Upper lobe of left lung (tissue), 6 donors: Measurements from ENCODE around the gene CDHR2. TPM values are rescaled to one million over a fixed set of nuclear protein-coding genes. Genes with fewer than 3 reads are reported as not detected.

Source experiments
- ATAC-seq, 2 donors: fragments of 200-7000 bp; cut with Tn5 transposase; one replicate each; pipeline ENCODE4 v1.9.1; 2022; ENCODE audit warnings: mild to moderate bottlenecking in 2 of 2, moderate library complexity in 2 of 2; ENCODE audit not compliant: low FRiP score in 2 of 2
- DNase-seq, 2 donors: peaks; one replicate each; pipeline ENCODE4 v3.0.0-alpha.2; 2019 to 2020
- H3K27ac ChIP-seq, 4 donors: fragments of 200-600 bp; sonication (generic); one replicate each; pipeline ENCODE4 v1.5.1; 2016 to 2019
- H3K27me3 ChIP-seq, 4 donors: fragments of 200-600 bp; sonication (generic); one replicate each; pipeline ENCODE4 v1.5.1; 2017 to 2019
- H3K36me3 ChIP-seq, 4 donors: fragments of 200-600 bp; sonication (generic); one replicate each; pipeline ENCODE4 v1.5.1; 2016 to 2019
- H3K4me1 ChIP-seq, 4 donors: fragments of 200-600 bp; sonication (generic); one replicate each; pipeline ENCODE4 v1.5.1; 2018 to 2019
- H3K4me3 ChIP-seq, 4 donors: fragments of 200-600 bp; sonication (generic); one replicate each; pipeline ENCODE4 v1.5.1; 2017 to 2019; ENCODE audit warnings: mild to moderate bottlenecking in 2 of 4, moderate library complexity in 1 of 4
- H3K9me3 ChIP-seq, 4 donors: fragments of 200-600 bp; sonication (generic); one replicate each; pipeline ENCODE4 v1.5.1; 2018 to 2019
- EP300 ChIP-seq, 4 donors: sonication (generic); formaldehyde crosslinking; IDR thresholded peaks; one replicate each; pipeline ENCODE4 v1.5.1; 2017; ENCODE audit warnings: antibody characterized with exemption in 4 of 4, control low read depth in 2 of 4
- POLR2A ChIP-seq, 4 donors: fragments of 450-650 bp; IDR thresholded peaks; one replicate each; pipeline ENCODE4 v1.5.1; 2016 to 2017; ENCODE audit warnings: antibody characterized with exemption in 4 of 4, mild to moderate bottlenecking in 2 of 4
- POLR2AphosphoS5 ChIP-seq, 2 donors: sonication (generic); formaldehyde crosslinking; IDR thresholded peaks; one replicate each; pipeline ENCODE4 v1.5.1; 2017; ENCODE audit warnings: antibody characterized with exemption in 2 of 2
- WGBS, 2 donors: methylation state at CpG; one replicate each; pipeline ENCODE4 v1.1.5; 2017 to 2018; 5-methylcytosine and 5-hydroxymethylcytosine counted together
- total RNA-seq, 6 donors: library from RNA; depleted of rRNA in 4 of 6; stranded (reverse); fragments of >200 nt in 4 of 6; gene quantifications; one replicate each; pipeline versions ENCODE4 v1.1.0 to v1.2.1, GENCODE V29; 2016 to 2021
- TF ChIP-seq, protein P1 (sequence below), 6 experiments: fragments of 450-650 bp in 4 of 6; fragments of 200-600 bp in 2 of 6; sonication (generic) in 2 of 6; IDR thresholded peaks; one replicate each; pipeline ENCODE4 v1.5.1; 2016 to 2019; ENCODE audit warnings: antibody characterized with exemption in 6 of 6
- donor health status: DM: no; HTN: no; CAD: no; lungs with moderate emphysema.
- donor health status: DM: no; HTN: yes; CAD: no; lungs with severe emphysema.

Gene CDHR2
- total RNA-seq, 6 donors from 2014 or later, result 0.30 to 0.34 TPM; not detected in 4

DNA sequence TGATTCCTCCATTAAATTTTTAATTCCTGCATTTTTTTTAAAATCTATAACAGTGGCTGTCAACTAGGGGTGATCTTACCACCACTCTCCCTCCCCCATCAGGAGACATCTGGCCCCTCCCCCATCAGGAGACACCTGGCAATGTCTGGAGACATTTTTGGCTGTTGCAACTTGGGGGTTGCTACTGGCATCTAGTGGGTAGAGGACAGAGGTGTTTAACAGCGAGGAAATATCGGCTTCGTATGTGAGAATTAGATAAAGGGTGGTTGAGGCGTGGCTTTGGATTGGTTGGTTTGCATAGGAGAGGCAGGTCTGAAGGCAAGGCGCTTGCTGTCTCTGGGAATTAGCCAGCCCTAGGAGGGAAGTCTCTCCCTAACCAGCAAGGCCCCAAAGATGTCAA, 10.5 kb downstream of the CDHR2 start:
- no peak overlapping the region for H3K27ac ChIP-seq

DNA sequence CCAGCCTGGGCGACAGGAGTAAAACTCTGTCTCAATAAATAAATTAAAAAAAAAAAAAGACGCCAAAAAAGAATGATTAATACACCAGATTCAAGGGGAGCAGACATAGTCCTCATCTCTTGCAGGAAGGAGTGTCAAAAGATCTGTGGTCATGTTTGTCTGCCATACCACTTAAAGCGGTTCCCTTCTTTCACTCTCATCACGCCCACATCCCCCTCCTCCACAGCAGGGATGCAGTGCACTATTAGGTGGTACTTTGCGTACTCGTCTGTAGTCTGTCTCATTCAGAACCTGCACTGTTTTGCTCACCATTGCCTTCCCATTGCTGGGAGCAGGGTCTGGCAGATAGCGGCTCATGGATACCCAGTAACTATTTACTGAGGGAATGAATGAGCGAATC, 11.2 kb downstream of the CDHR2 start:
- H3K4me3 ChIP-seq, result no peak overlapping the region
- H3K4me1 ChIP-seq, result no peaks in the 10 kb centered on the region
- DNase-seq (no peak), ATAC-seq (no peak)
- H3K27me3 ChIP-seq, result no peaks in the 10 kb centered on the region
- no peaks in the 10 kb centered on the region for H3K9me3 ChIP-seq
- H3K27ac ChIP-seq, result no peak overlapping the region
- no peak for TF ChIP-seq EP300 (IDR thresholded peaks at IDR 0.05)
- TF ChIP-seq, protein P1, sequence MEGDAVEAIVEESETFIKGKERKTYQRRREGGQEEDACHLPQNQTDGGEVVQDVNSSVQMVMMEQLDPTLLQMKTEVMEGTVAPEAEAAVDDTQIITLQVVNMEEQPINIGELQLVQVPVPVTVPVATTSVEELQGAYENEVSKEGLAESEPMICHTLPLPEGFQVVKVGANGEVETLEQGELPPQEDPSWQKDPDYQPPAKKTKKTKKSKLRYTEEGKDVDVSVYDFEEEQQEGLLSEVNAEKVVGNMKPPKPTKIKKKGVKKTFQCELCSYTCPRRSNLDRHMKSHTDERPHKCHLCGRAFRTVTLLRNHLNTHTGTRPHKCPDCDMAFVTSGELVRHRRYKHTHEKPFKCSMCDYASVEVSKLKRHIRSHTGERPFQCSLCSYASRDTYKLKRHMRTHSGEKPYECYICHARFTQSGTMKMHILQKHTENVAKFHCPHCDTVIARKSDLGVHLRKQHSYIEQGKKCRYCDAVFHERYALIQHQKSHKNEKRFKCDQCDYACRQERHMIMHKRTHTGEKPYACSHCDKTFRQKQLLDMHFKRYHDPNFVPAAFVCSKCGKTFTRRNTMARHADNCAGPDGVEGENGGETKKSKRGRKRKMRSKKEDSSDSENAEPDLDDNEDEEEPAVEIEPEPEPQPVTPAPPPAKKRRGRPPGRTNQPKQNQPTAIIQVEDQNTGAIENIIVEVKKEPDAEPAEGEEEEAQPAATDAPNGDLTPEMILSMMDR (IDR thresholded peaks at IDR 0.05), result no peak
- no peak for TF ChIP-seq POLR2AphosphoS5 (IDR thresholded peaks at IDR 0.05)
- no peak for TF ChIP-seq POLR2A (IDR thresholded peaks at IDR 0.05)
- 66 to 72% methylated on average over 8 of the region's 8 CpGs for WGBS, 2 donors
- H3K36me3 ChIP-seq, result no peaks in the 10 kb centered on the region

More for the DNA sequence above, 10.5 kb downstream of the CDHR2 start:
- WGBS, 2 donors, result 29 to 35% methylated on average over 5 of the region's 5 CpGs
- Histone ChIP-seq H3K4me3 (no peak overlapping the region), H3K36me3 (no peaks in the 10 kb centered on the region), H3K27me3 (no peaks in the 10 kb centered on the region), H3K4me1 (no peaks in the 10 kb centered on the region), H3K9me3 (no peaks in the 10 kb centered on the region)
- DNase-seq, result no peak
- TF ChIP-seq POLR2A (IDR thresholded peaks at IDR 0.05) (no peak), EP300 (IDR thresholded peaks at IDR 0.05) (no peak), POLR2AphosphoS5 (IDR thresholded peaks at IDR 0.05) (no peak)
- TF ChIP-seq, protein P1 (IDR thresholded peaks at IDR 0.05), result no peak
- no peak for ATAC-seq

DNA sequence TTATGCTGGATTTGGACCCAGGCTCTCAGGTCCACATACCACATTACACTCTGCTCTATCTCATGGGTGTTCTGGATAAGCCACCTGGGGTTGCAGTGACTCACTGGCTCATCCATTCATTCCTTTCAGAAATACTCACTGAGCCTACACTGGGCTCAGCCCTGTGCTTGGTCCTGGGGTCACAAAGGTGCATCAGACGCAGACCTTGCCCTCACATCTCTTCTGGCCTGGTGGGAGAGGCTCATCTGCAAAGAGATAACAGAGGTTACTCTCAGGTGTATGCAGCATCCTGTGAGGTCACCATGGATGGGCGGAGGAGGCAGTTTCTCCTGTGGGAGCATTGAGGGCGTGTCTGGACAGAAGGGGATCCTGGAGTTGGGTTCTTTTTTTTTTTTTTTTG, 12.1 kb downstream of the CDHR2 start:
- Histone ChIP-seq H3K36me3 (no peaks in the 10 kb centered on the region), H3K27me3 (no peaks in the 10 kb centered on the region), H3K4me1 (no peaks in the 10 kb centered on the region), H3K4me3 (no peak overlapping the region), H3K9me3 (no peaks in the 10 kb centered on the region), H3K27ac (no peak overlapping the region)
- DNase-seq, result no peak
- 93 to 95% methylated on average over 3 of the region's 3 CpGs for WGBS, 2 donors
- ATAC-seq, result no peak
- TF ChIP-seq POLR2A (IDR thresholded peaks at IDR 0.05) (no peak), POLR2AphosphoS5 (IDR thresholded peaks at IDR 0.05) (no peak), EP300 (IDR thresholded peaks at IDR 0.05) (no peak)
- TF ChIP-seq, protein P1 (IDR thresholded peaks at IDR 0.05), result no peak

DNA sequence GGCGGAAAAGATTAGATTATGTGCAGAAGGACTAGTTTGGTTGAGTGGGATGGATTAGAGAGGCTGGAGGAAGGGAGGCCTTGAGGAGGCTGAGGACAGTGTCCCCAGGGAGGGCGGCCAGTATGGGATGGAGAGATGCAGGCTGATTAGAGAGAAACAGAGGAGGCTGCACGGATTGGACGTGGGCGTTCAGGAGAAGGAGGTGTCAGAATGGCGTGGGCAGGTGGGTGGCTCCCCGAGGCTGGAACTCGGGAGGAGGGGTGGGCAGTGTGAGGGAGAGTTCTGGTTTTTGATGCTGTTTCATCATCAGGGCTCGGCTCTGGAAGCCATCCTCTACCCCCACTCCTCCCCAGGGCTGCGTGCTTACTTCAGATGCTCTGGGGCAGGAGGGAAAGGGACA, 13.0 kb downstream of the CDHR2 start:
- no peaks in the 10 kb centered on the region for H3K4me1 ChIP-seq
- H3K27ac ChIP-seq, result no peak overlapping the region
- ATAC-seq (no peak), DNase-seq (no peak)
- no peaks in the 10 kb centered on the region for H3K9me3 ChIP-seq
- no peaks in the 10 kb centered on the region for H3K36me3 ChIP-seq
- 58% methylated on average over 10 of the region's 10 CpGs for WGBS, 2 donors
- TF ChIP-seq, protein P1 (IDR thresholded peaks at IDR 0.05), result no peak
- TF ChIP-seq POLR2A (IDR thresholded peaks at IDR 0.05), result no peak
- no peak for TF ChIP-seq POLR2AphosphoS5 (IDR thresholded peaks at IDR 0.05)
- TF ChIP-seq EP300 (IDR thresholded peaks at IDR 0.05), result no peak
- no peak overlapping the region for H3K4me3 ChIP-seq
- no peaks in the 10 kb centered on the region for H3K27me3 ChIP-seq

DNA sequence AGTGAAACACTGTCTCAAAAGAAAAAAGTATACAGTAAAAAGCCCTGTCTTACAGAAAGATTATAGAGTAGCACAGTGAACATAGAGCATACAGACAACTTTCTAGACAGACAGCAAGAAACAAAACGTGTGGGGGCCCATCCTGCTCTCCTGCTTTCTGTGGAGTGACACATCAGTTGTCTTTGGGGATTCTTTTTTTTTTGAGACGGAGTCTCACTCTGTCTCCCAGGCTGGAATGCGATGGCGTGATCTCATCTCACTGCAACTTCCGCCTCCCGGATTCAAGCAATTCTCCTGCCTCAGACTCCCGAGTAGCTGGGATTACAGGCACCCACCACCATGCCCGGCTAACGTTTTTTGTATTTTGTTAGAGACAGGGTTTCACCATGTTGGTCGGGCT, 14.9 kb downstream of the CDHR2 start:
- H3K4me1 ChIP-seq, result no peaks in the 10 kb centered on the region
- no peak overlapping the region for H3K27ac ChIP-seq
- TF ChIP-seq POLR2AphosphoS5 (IDR thresholded peaks at IDR 0.05) (no peak), EP300 (IDR thresholded peaks at IDR 0.05) (no peak), POLR2A (IDR thresholded peaks at IDR 0.05) (no peak)
- TF ChIP-seq, protein P1 (IDR thresholded peaks at IDR 0.05), result no peak
- H3K36me3 ChIP-seq, result no peaks in the 10 kb centered on the region
- no peaks in the 10 kb centered on the region for H3K9me3 ChIP-seq
- ATAC-seq (no peak), DNase-seq (no peak)
- H3K4me3 ChIP-seq, result no peak overlapping the region
- 82% methylated on average over 10 of the region's 10 CpGs for WGBS, 2 donors
- H3K27me3 ChIP-seq, result no peaks in the 10 kb centered on the region
